ENCODE results near the gene TNK2.

- TF ChIP-seq CTCF (IDR thresholded peaks at IDR 0.05) (no peak), POLR2A (IDR thresholded peaks at IDR 0.05) (no peak)
Measured at GRCh38 chr3:195870937-195871336, 37.4 kb downstream of the TNK2 start.
